Ovary (tissue), 3 donors: ENCODE measurements around the gene SMURF1.

Source experiments
- POLR2A ChIP-seq: fragments of 450-650 bp; IDR thresholded peaks from one replicate; pipeline ENCODE4 v1.6.1; 2017; ENCODE audit warnings: antibody characterized with exemption, mild to moderate bottlenecking, moderate library complexity
- TF ChIP-seq, protein P1 (sequence below), 3 donors: fragments of 450-650 bp in 2 of 3; fragments of 200-600 bp in 1 of 3; IDR thresholded peaks; one replicate each; pipeline versions ENCODE4 v1.5.1 to v1.8.0; 2016 to 2022; ENCODE audit warnings: antibody characterized with exemption in 3 of 3, mild to moderate bottlenecking in 1 of 3
- donor health status: DM: no; HTN: no; CAD: no.

- TF ChIP-seq POLR2A, result no peak
- TF ChIP-seq, protein P1, sequence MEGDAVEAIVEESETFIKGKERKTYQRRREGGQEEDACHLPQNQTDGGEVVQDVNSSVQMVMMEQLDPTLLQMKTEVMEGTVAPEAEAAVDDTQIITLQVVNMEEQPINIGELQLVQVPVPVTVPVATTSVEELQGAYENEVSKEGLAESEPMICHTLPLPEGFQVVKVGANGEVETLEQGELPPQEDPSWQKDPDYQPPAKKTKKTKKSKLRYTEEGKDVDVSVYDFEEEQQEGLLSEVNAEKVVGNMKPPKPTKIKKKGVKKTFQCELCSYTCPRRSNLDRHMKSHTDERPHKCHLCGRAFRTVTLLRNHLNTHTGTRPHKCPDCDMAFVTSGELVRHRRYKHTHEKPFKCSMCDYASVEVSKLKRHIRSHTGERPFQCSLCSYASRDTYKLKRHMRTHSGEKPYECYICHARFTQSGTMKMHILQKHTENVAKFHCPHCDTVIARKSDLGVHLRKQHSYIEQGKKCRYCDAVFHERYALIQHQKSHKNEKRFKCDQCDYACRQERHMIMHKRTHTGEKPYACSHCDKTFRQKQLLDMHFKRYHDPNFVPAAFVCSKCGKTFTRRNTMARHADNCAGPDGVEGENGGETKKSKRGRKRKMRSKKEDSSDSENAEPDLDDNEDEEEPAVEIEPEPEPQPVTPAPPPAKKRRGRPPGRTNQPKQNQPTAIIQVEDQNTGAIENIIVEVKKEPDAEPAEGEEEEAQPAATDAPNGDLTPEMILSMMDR (IDR thresholded peaks at IDR 0.05), result no peak
Observed at GRCh38 chr7:99177165-99177564, 33.3 kb upstream of the SMURF1 start.
